H9 (cell line): ENCODE measurements around the gene TRMT10C. TPM values are rescaled to one million over a fixed set of nuclear protein-coding genes. Genes with fewer than 3 reads are reported as not detected.

Experiments used
- DNase-seq: peaks from one replicate; pipeline ENCODE4 v3.0.0-alpha.2; 2017
- H2AFZ ChIP-seq: one replicate; pipeline ENCODE4 v1.6.1; 2013; ENCODE audit warnings: mild to moderate bottlenecking, low read length, control low read depth, moderate library complexity
- H2AK5ac ChIP-seq: 2 replicates; pipeline ENCODE4 v1.6.1; 2013; ENCODE audit warnings: low read length, control low read depth, mixed read lengths; ENCODE audit not compliant: insufficient read length
- H2BK120ac ChIP-seq: one replicate; pipeline ENCODE4 v1.6.1; 2013; ENCODE audit warnings: low read depth, mild to moderate bottlenecking, low read length, control low read depth, inconsistent platforms; ENCODE audit not compliant: poor library complexity, severe bottlenecking
- H2BK12ac ChIP-seq: 2 replicates; pipeline ENCODE4 v1.6.1; 2013; ENCODE audit warnings: low read length, control low read depth, mixed read lengths, low read depth; ENCODE audit not compliant: insufficient read length
- H2BK15ac ChIP-seq: 2 replicates; pipeline ENCODE4 v1.6.1; 2013; ENCODE audit warnings: low read depth, low read length, control low read depth
- H2BK20ac ChIP-seq: one replicate; pipeline ENCODE4 v1.6.1; 2013; ENCODE audit warnings: low read depth, mild to moderate bottlenecking, low read length, control low read depth, inconsistent platforms; ENCODE audit not compliant: poor library complexity, severe bottlenecking
- H2BK5ac ChIP-seq: 2 replicates; pipeline ENCODE4 v1.6.1; 2013; ENCODE audit warnings: low read length, control low read depth, mixed read lengths; ENCODE audit not compliant: insufficient read length
- H3K14ac ChIP-seq: 2 replicates; pipeline ENCODE4 v1.6.1; 2013; ENCODE audit warnings: low read length, control low read depth; ENCODE audit not compliant: insufficient read depth
- H3K18ac ChIP-seq: 2 replicates; pipeline ENCODE4 v1.6.1; 2013; ENCODE audit warnings: low read depth, mild to moderate bottlenecking, mixed read lengths, low read length, control low read depth; ENCODE audit not compliant: insufficient read length
- H3K23ac ChIP-seq: 2 replicates; pipeline ENCODE4 v1.6.1; 2013; ENCODE audit warnings: low read length, control low read depth, mixed read lengths, low read depth; ENCODE audit not compliant: insufficient read length
- H3K23me2 ChIP-seq: 2 replicates; pipeline ENCODE4 v1.6.1; 2013; ENCODE audit warnings: low read depth, mild to moderate bottlenecking, mixed read lengths, low read length, control low read depth; ENCODE audit not compliant: insufficient read length, poor library complexity, severe bottlenecking
- H3K27ac ChIP-seq: 2 replicates; pipeline ENCODE4 v1.5.1; 2013; ENCODE audit warnings: low read length, control low read depth, mixed read lengths, low read depth; ENCODE audit not compliant: insufficient read length
- H3K27me3 ChIP-seq: 2 replicates; pipeline ENCODE4 v1.6.1; 2013; ENCODE audit warnings: low read length, control low read depth, inconsistent platforms; ENCODE audit not compliant: insufficient read depth
- H3K4ac ChIP-seq: 2 replicates; pipeline ENCODE4 v1.6.1; 2013; ENCODE audit warnings: low read depth, mild to moderate bottlenecking, control low read depth, inconsistent platforms, low read length, moderate library complexity
- H3K4me1 ChIP-seq: 2 replicates; pipeline ENCODE4 v1.6.1; 2013; ENCODE audit warnings: low read length, control low read depth, inconsistent platforms; ENCODE audit not compliant: insufficient read depth
- H3K4me2 ChIP-seq: 2 replicates; pipeline ENCODE4 v1.6.1; 2013; ENCODE audit warnings: low read length, control low read depth, mixed read lengths; ENCODE audit not compliant: insufficient read length, insufficient read depth
- H3K56ac ChIP-seq: 2 replicates; pipeline ENCODE4 v1.6.1; 2013; ENCODE audit warnings: low read depth, mild to moderate bottlenecking, mixed read lengths, low read length, control low read depth; ENCODE audit not compliant: insufficient read length
- H3K79me1 ChIP-seq: 2 replicates; pipeline ENCODE4 v1.6.1; 2013; ENCODE audit warnings: low read depth, mild to moderate bottlenecking, moderate library complexity, low read length, control low read depth, inconsistent platforms; ENCODE audit not compliant: insufficient read depth, poor library complexity, severe bottlenecking
- H3K79me2 ChIP-seq: 2 replicates; pipeline ENCODE4 v1.6.1; 2013; ENCODE audit warnings: low read length, control low read depth, inconsistent platforms; ENCODE audit not compliant: insufficient read depth
- H3K9ac ChIP-seq: 2 replicates; pipeline ENCODE4 v1.6.1; 2013; ENCODE audit warnings: low read length, control low read depth, mixed read lengths; ENCODE audit not compliant: insufficient read length; ENCODE audit errors: extremely low read depth
- H3K9me3 ChIP-seq: one replicate; pipeline ENCODE4 v1.6.1; 2013; ENCODE audit warnings: low read depth, low read length, inconsistent platforms; ENCODE audit not compliant: control insufficient read depth
- H3T11ph ChIP-seq: one replicate; pipeline ENCODE4 v1.6.1; 2013; ENCODE audit warnings: mild to moderate bottlenecking, low read length, control low read depth, inconsistent platforms
- H4K20me1 ChIP-seq: one replicate; pipeline ENCODE4 v1.6.1; 2013; ENCODE audit not compliant: control insufficient read depth, insufficient read length, insufficient read depth
- H4K5ac ChIP-seq: 2 replicates; pipeline ENCODE4 v1.6.1; 2013; ENCODE audit warnings: low read depth, mild to moderate bottlenecking, mixed read lengths, low read length, control low read depth; ENCODE audit not compliant: insufficient read length
- H4K8ac ChIP-seq: replicated peaks from 2 replicates; pipeline ENCODE4 v1.6.1; 2013; ENCODE audit warnings: low read length, control low read depth, mixed read lengths, low read depth; ENCODE audit not compliant: insufficient read length
- H4K91ac ChIP-seq: 2 replicates; pipeline ENCODE4 v1.6.1; 2013; ENCODE audit warnings: low read depth, mild to moderate bottlenecking, moderate library complexity, mixed read lengths, low read length, control low read depth; ENCODE audit not compliant: insufficient read length
- H3K27ac Mint-ChIP-seq, 3 experiments: 2 replicates in 2 of 3; 3 replicates in 1 of 3; pipeline ENCODE4 v1.8.0; 2020 to 2021; ENCODE audit warnings: mixed read lengths in 3 of 3, mild to moderate bottlenecking in 1 of 3, moderate library complexity in 1 of 3
- H3K27me3 Mint-ChIP-seq: 2 replicates; pipeline ENCODE4 v1.8.0; 2021; ENCODE audit warnings: low read depth, mild to moderate bottlenecking, moderate library complexity, mixed read lengths
- H3K36me3 Mint-ChIP-seq, 3 experiments: 2 replicates in 2 of 3; 3 replicates in 1 of 3; pipeline ENCODE4 v1.8.0; 2020 to 2021; ENCODE audit warnings: low read depth in 3 of 3, mixed read lengths in 3 of 3; ENCODE audit not compliant: insufficient read depth in 1 of 3
- H3K4me1 Mint-ChIP-seq, 2 experiments: 2 replicates each; pipeline ENCODE4 v1.8.0; 2020; ENCODE audit warnings: mixed read lengths in 2 of 2
- H3K4me3 Mint-ChIP-seq, 2 experiments: 2 replicates in 1 of 2; 3 replicates in 1 of 2; pipeline ENCODE4 v1.8.0; 2020 to 2021; ENCODE audit warnings: mild to moderate bottlenecking in 2 of 2, mixed read lengths in 2 of 2, moderate library complexity in 1 of 2
- H3K9me3 Mint-ChIP-seq, 2 experiments: 2 replicates in 1 of 2; 3 replicates in 1 of 2; pipeline ENCODE4 v1.8.0; 2020; ENCODE audit warnings: mild to moderate bottlenecking in 2 of 2, mixed read lengths in 2 of 2, moderate library complexity in 1 of 2
- CTCF ChIP-seq: fragments of 200-600 bp; sonication (generic); conservative IDR thresholded peaks from 3 replicates; pipeline ENCODE4 v1.8.0; 2021; ENCODE audit warnings: antibody characterized with exemption, mild to moderate bottlenecking
- WGBS: extraction: QIAGEN DNeasy Blood & Tissue Kit; methylation state at CpG from one replicate; pipeline ENCODE4 v1.1.7; 2013; ENCODE audit warnings: missing lambda C conversion rate, low lambda C conversion rate, mixed read lengths; ENCODE audit not compliant: insufficient read length; ENCODE audit errors: extremely low coverage; 5-methylcytosine and 5-hydroxymethylcytosine counted together
- total RNA-seq: library from RNA; stranded (reverse); gene quantifications from 2 replicates; pipeline ENCODE4 v1.2.1, GENCODE V29; 2021

The TRMT10C gene
- total RNA-seq, 1 experiment from 2014 or later = 53.6 TPM

- no peaks in the 10 kb centered on the region for H3K9me3 ChIP-seq
- H2BK5ac ChIP-seq = no peak overlapping the region
- no peak overlapping the region for H3K27ac ChIP-seq
- no peak overlapping the region for H3K4me2 ChIP-seq
- H2BK20ac ChIP-seq = no peak overlapping the region
- no peak overlapping the region for H3K56ac ChIP-seq
- TF ChIP-seq CTCF = no peak
- H3K27me3 Mint-ChIP-seq = peaks cover 2% of the 10 kb centered on the region; the same call in 1 of the 2 replicates
- no peak overlapping the region for H3K18ac ChIP-seq
- peaks cover 24 to 25% of the 10 kb centered on the region in 2 experiments for H3K4me1 Mint-ChIP-seq
- no peak overlapping the region for H3K4ac ChIP-seq
- H2AK5ac ChIP-seq = no peak overlapping the region
- H3K27me3 ChIP-seq = no peaks in the 10 kb centered on the region
- no peak overlapping the region for H2BK120ac ChIP-seq
- H4K5ac ChIP-seq = no peak overlapping the region
- H4K20me1 ChIP-seq = no peaks in the 10 kb centered on the region
- H3K14ac ChIP-seq = no peak overlapping the region
- H3K9ac ChIP-seq = no peak overlapping the region
- no peak overlapping the region for H2AFZ ChIP-seq
- peaks cover 20 to 31% of the 10 kb centered on the region in 2 experiments for H3K9me3 Mint-ChIP-seq
- DNase-seq = no peak
- no CpG with 5 or more reads among the region's 2 CpGs for WGBS
- peaks cover 2% of the 10 kb centered on the region; the same call in 1 of the 2 replicates for H3K4me1 ChIP-seq
- no peak overlapping the region for H3K4me3 Mint-ChIP-seq
- peak overlapping the region in 2 of 3 experiments; percentile 45 to 75; a peak in 3 of 7 replicates for H3K27ac Mint-ChIP-seq
- H3K79me1 ChIP-seq = no peaks in the 10 kb centered on the region
- no peaks in the 10 kb centered on the region for H3K79me2 ChIP-seq
- no peak overlapping the region for H4K8ac ChIP-seq
- H2BK12ac ChIP-seq = no peak overlapping the region
- peaks cover 15 to 27% (median 19%) of the 10 kb centered on the region in 3 experiments for H3K36me3 Mint-ChIP-seq
- no peak overlapping the region for H2BK15ac ChIP-seq
- H4K91ac ChIP-seq = no peak overlapping the region
- no peak overlapping the region for H3T11ph ChIP-seq
- H3K23ac ChIP-seq = no peak overlapping the region
- H3K23me2 ChIP-seq = no peaks in the 10 kb centered on the region
These were observed 13.1 kb upstream of the TRMT10C start for GRCh38 chr3:101548527-101549105.
